Hepatocyte (in vitro differentiated cells): Measurements from ENCODE around the gene SLC26A9.

Experiments used
- CTCF ChIP-seq: fragments of 200-600 bp; sonication (generic); IDR thresholded peaks from 2 replicates; pipeline ENCODE4 v1.5.1; 2016; ENCODE audit warnings: antibody characterized with exemption, mild to moderate bottlenecking; ENCODE audit not compliant: poor library complexity
- EZH2 ChIP-seq: fragments of 200-600 bp; sonication (generic); IDR thresholded peaks from 2 replicates; pipeline ENCODE4 v1.6.1; 2016; ENCODE audit warnings: antibody characterized with exemption, mild to moderate bottlenecking, borderline replicate concordance
- EZH2phosphoT487 ChIP-seq: fragments of 200-600 bp; sonication (generic); IDR thresholded peaks from one replicate; pipeline ENCODE4 v1.6.1; 2018; ENCODE audit warnings: antibody characterized with exemption, mild to moderate bottlenecking, low read depth, moderate library complexity; ENCODE audit not compliant: unreplicated experiment, severe bottlenecking

DNA sequence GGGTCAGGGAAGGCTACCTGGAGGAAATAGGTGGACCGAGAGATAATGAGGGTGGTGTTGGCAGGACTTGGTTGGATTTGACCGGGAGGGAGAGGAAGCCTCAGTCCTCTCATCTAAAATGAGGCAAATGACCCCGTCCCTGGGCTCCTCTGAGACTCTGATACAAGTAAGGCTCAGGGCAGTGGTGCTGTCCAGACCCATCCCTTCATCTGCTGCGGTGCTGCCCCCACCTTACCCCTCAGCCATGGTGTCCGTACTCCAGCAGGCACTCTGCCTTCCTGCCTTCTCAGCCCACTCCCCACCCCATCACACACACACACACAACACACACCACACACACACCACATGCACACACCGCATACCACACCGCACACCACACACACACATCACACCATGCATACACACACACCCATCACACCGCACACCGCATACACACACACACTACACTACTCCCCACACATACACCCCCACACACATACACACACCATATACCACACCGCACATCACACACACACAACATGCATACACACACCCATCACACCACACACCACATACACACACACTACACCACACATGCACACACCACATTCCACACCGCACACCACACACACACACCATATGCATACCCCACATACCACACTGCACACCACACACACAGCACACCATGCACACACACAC lies 29.4 kb upstream of the SLC26A9 start:
- TF ChIP-seq EZH2 (no peak), CTCF (no peak), EZH2phosphoT487 (no peak)
